ENCODE measurements around the gene CTTNBP2. TPM values are rescaled to one million over a fixed set of nuclear protein-coding genes. Genes with fewer than 3 reads are reported as not detected.
A peak's percentile ranks its signal among the peaks of the same experiment; 100 is the strongest.
"Not testable (repeated sequence)": the region's sequence is repeated elsewhere in the genome, so short reads cannot be mapped to it uniquely, and the experiment has no call there.

CTTNBP2 gene
- total RNA-seq, 4 donors from 2014 or later: 3.1 to 31.4 (median 4.8) TPM

- H3K27ac ChIP-seq: no peak overlapping the region
- DNase-seq: peak in 1 of 3 donors; percentile 53
Measured at GRCh38 chr7:117716707-117717299, 156.4 kb downstream of the CTTNBP2 start.

GRCh38 chr7:117715784-117716445, 157.3 kb downstream of the CTTNBP2 start:
- peak in 1 of 3 donors; percentile 64 for DNase-seq
- Histone ChIP-seq H3K36me3 (no peaks in the 10 kb centered on the region), H3K4me3 (no peak overlapping the region), H3K27ac (no peak overlapping the region), H3K27me3 (no peaks in the 10 kb centered on the region), H3K9me3 (no peaks in the 10 kb centered on the region), H3K4me1 (peaks cover 0 to 9% (median 0%) of the 10 kb centered on the region in 4 donors)
- TF ChIP-seq CTCF (IDR thresholded peaks at IDR 0.05): peak in 4 of 6 experiments; percentile 30 to 77 (median 75)
- TF ChIP-seq POLR2A (IDR thresholded peaks at IDR 0.05): no peak

More at GRCh38 chr7:117716707-117717299, 156.4 kb downstream of the CTTNBP2 start:
- H3K4me1 ChIP-seq: peaks cover 0 to 9% (median 0%) of the 10 kb centered on the region in 4 donors
- TF ChIP-seq POLR2A (IDR thresholded peaks at IDR 0.05) (no peak), CTCF (IDR thresholded peaks at IDR 0.05) (no peak)
- no peaks in the 10 kb centered on the region for H3K9me3 ChIP-seq
- H3K27me3 ChIP-seq: no peaks in the 10 kb centered on the region
- H3K4me3 ChIP-seq: no peak overlapping the region
- no peaks in the 10 kb centered on the region for H3K36me3 ChIP-seq

- DNase-seq: no peak
- no peak for TF ChIP-seq CTCF (IDR thresholded peaks at IDR 0.05)
Measured at GRCh38 chr7:117711556-117711955, 161.7 kb downstream of the CTTNBP2 start.

GRCh38 chr7:117708173-117708572, 165.1 kb downstream of the CTTNBP2 start:
- not testable (repeated sequence) for H3K4me3 ChIP-seq, H3K27me3 ChIP-seq, H3K27ac ChIP-seq, H3K9me3 ChIP-seq, H3K4me1 ChIP-seq, H3K36me3 ChIP-seq, DNase-seq

More at GRCh38 chr7:117711556-117711955, 161.7 kb downstream of the CTTNBP2 start:
- Histone ChIP-seq H3K27me3 (no peaks in the 10 kb centered on the region), H3K9me3 (no peaks in the 10 kb centered on the region), H3K4me3 (no peak overlapping the region), H3K4me1 (peaks cover 0 to 7% (median 0%) of the 10 kb centered on the region in 4 donors), H3K27ac (no peak overlapping the region), H3K36me3 (no peaks in the 10 kb centered on the region)

GRCh38 chr7:117707080-117707479, 166.2 kb downstream of the CTTNBP2 start:
- Histone ChIP-seq H3K9me3 (no peaks in the 10 kb centered on the region), H3K36me3 (no peaks in the 10 kb centered on the region), H3K27me3 (no peaks in the 10 kb centered on the region), H3K4me1 (no peaks in the 10 kb centered on the region), H3K4me3 (no peak overlapping the region), H3K27ac (no peak overlapping the region)
- DNase-seq: no peak
- TF ChIP-seq CTCF (IDR thresholded peaks at IDR 0.05) (no peak), POLR2A (IDR thresholded peaks at IDR 0.05) (no peak)

- H3K4me1 ChIP-seq: no peaks in the 10 kb centered on the region
- TF ChIP-seq CTCF (IDR thresholded peaks at IDR 0.05) (no peak), POLR2A (IDR thresholded peaks at IDR 0.05) (no peak)
Measured at GRCh38 chr7:117706210-117706609, 167.0 kb downstream of the CTTNBP2 start.

More at GRCh38 chr7:117706210-117706609, 167.0 kb downstream of the CTTNBP2 start:
- Histone ChIP-seq H3K9me3 (no peaks in the 10 kb centered on the region), H3K4me3 (no peak overlapping the region), H3K36me3 (no peaks in the 10 kb centered on the region), H3K27ac (no peak overlapping the region), H3K27me3 (no peaks in the 10 kb centered on the region)
- no peak for DNase-seq
